Type B pancreatic cell (in vitro differentiated cells): ENCODE results near the gene FAM83F. TPM values are rescaled to one million over a fixed set of nuclear protein-coding genes. Genes with fewer than 3 reads are reported as not detected.

ENCODE experiments used
- DNase-seq: peaks from one replicate; pipeline ENCODE4 v3.0.0; 2021; ENCODE audit warnings: mixed read lengths; ENCODE audit not compliant: unreplicated experiment; ENCODE audit errors: extremely low spot score
- H3K27ac Mint-ChIP-seq: 2 replicates; pipeline ENCODE4 v1.8.0; 2021; ENCODE audit warnings: mild to moderate bottlenecking, mixed read lengths
- H3K27me3 Mint-ChIP-seq: 2 replicates; pipeline ENCODE4 v1.8.0; 2021; ENCODE audit warnings: mixed read lengths
- H3K36me3 Mint-ChIP-seq: 2 replicates; pipeline ENCODE4 v1.8.0; 2021; ENCODE audit warnings: mixed read lengths
- H3K4me1 Mint-ChIP-seq: one replicate; pipeline ENCODE4 v1.8.0; 2021; ENCODE audit warnings: mixed read lengths; ENCODE audit not compliant: unreplicated experiment
- H3K4me3 Mint-ChIP-seq: 2 replicates; pipeline ENCODE4 v1.8.0; 2021; ENCODE audit warnings: mild to moderate bottlenecking, mixed read lengths
- H3K9me3 Mint-ChIP-seq: 2 replicates; pipeline ENCODE4 v1.8.0; 2021; ENCODE audit warnings: mixed read lengths
- total RNA-seq: library from RNA; stranded (reverse); gene quantifications from 2 replicates; pipeline ENCODE4 v1.2.1, GENCODE V29; 2021; ENCODE audit warnings: low replicate concordance
- TF ChIP-seq, protein P1 (sequence below): fragments of 200-600 bp; sonication (generic); conservative IDR thresholded peaks from 2 replicates; pipeline ENCODE4 v1.5.0; 2021; ENCODE audit warnings: antibody characterized with exemption, mild to moderate bottlenecking

FAM83F gene
- total RNA-seq, 1 donor from 2014 or later, result 12.4 TPM

DNA sequence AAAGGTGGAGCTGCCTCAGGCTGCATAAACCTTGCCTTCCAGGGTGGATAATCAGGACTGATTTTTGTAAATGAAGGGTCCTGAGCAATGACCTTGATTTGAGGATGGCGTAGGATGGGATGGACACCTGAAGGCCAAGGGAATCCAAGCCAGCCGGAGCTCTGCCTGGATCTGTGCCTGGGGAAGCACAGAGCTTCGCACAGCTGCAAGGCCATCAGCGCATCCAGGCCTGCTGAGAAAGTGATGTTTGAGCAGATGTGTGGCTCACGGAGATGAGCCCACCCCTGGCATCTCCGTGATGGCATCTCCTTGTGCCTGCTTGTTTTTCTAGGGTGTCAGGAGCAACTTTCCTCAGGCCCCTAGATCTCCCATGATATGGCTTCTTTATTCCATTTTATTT lies 23.3 kb downstream of the FAM83F start:
- peaks cover 3% of the 10 kb centered on the region for H3K36me3 Mint-ChIP-seq
- no peak overlapping the region for H3K27ac Mint-ChIP-seq
- DNase-seq, result no peak
- no peaks in the 10 kb centered on the region for H3K9me3 Mint-ChIP-seq
- TF ChIP-seq, protein P1, sequence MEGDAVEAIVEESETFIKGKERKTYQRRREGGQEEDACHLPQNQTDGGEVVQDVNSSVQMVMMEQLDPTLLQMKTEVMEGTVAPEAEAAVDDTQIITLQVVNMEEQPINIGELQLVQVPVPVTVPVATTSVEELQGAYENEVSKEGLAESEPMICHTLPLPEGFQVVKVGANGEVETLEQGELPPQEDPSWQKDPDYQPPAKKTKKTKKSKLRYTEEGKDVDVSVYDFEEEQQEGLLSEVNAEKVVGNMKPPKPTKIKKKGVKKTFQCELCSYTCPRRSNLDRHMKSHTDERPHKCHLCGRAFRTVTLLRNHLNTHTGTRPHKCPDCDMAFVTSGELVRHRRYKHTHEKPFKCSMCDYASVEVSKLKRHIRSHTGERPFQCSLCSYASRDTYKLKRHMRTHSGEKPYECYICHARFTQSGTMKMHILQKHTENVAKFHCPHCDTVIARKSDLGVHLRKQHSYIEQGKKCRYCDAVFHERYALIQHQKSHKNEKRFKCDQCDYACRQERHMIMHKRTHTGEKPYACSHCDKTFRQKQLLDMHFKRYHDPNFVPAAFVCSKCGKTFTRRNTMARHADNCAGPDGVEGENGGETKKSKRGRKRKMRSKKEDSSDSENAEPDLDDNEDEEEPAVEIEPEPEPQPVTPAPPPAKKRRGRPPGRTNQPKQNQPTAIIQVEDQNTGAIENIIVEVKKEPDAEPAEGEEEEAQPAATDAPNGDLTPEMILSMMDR, result no peak
- H3K27me3 Mint-ChIP-seq, result peaks cover 3% of the 10 kb centered on the region
- no peak overlapping the region for H3K4me3 Mint-ChIP-seq
- H3K4me1 Mint-ChIP-seq, result peaks cover 11% of the 10 kb centered on the region

DNA sequence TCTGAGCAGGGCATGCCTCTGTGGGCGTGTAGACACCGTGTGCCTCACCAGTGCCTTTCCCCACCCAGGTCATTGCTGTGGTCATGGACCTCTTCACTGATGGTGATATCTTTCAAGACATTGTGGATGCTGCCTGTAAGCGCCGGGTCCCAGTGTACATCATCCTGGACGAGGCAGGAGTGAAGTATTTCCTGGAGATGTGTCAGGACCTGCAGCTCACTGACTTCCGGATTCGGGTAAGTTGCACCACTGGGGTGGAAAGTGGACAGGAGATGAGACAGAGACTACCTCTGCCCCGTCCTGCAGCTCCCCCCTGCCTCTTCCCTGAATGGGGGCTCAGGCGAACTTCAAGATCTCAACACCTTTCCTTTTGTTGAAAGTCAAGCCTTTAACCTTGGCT lies 24.3 kb downstream of the FAM83F start:
- H3K4me3 Mint-ChIP-seq, result no peak overlapping the region
- H3K27me3 Mint-ChIP-seq, result no peaks in the 10 kb centered on the region
- TF ChIP-seq, protein P1, result no peak
- H3K36me3 Mint-ChIP-seq, result no peaks in the 10 kb centered on the region
- H3K4me1 Mint-ChIP-seq, result peaks cover 11% of the 10 kb centered on the region
- H3K27ac Mint-ChIP-seq, result no peak overlapping the region
- DNase-seq, result no peak
- H3K9me3 Mint-ChIP-seq, result no peaks in the 10 kb centered on the region

DNA sequence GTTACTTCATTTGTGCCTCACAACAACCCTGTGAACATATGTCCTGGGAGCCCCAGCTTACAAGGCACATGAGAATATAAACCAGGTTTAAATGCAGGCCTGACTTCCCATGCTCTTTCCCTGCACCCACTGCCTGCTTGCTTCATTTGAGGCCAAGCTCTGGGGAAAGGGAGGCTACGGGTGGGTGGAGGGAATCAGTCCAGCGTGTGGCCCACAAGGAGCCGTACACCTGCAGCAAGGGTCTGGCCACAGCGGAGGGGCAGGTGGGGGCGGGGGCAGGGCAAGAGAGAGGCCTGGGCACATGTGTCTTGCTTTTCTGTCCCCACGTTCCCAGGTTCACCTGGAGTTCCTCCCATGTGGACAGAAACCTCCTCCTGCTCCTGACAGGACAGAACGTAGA lies 26.2 kb downstream of the FAM83F start:
- Mint-ChIP-seq H3K4me3 (no peak overlapping the region), H3K27me3 (no peaks in the 10 kb centered on the region), H3K9me3 (no peaks in the 10 kb centered on the region), H3K36me3 (no peaks in the 10 kb centered on the region), H3K4me1 (no peaks in the 10 kb centered on the region), H3K27ac (no peak overlapping the region)
- DNase-seq, result no peak
- TF ChIP-seq, protein P1, result no peak

DNA sequence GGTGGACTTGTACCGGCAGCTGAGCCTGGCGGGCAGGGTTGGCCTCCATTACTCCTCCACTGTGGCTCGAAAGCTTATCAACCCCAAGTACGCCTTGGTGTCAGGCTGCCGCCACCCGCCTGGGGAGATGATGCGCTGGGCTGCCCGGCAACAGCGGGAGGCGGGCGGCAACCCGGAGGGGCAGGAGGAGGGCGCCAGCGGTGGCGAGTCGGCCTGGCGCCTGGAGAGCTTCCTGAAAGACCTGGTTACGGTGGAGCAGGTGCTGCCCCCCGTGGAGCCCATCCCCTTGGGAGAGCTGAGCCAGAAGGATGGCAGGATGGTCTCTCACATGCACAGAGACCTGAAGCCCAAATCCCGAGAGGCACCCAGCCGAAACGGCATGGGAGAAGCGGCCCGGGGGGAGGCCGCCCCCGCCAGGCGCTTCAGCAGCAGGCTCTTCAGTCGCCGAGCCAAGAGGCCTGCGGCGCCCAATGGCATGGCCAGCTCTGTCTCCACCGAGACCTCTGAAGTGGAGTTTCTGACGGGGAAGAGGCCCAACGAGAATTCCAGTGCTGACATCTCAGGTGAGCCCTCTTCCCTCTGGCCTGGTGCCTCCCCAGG lies 26.7 kb downstream of the FAM83F start:
- H3K4me3 Mint-ChIP-seq, result no peak overlapping the region
- DNase-seq, result no peak
- no peaks in the 10 kb centered on the region for H3K9me3 Mint-ChIP-seq
- TF ChIP-seq, protein P1, result no peak
- no peaks in the 10 kb centered on the region for H3K27me3 Mint-ChIP-seq
- no peaks in the 10 kb centered on the region for H3K4me1 Mint-ChIP-seq
- H3K36me3 Mint-ChIP-seq, result no peaks in the 10 kb centered on the region
- no peak overlapping the region for H3K27ac Mint-ChIP-seq

DNA sequence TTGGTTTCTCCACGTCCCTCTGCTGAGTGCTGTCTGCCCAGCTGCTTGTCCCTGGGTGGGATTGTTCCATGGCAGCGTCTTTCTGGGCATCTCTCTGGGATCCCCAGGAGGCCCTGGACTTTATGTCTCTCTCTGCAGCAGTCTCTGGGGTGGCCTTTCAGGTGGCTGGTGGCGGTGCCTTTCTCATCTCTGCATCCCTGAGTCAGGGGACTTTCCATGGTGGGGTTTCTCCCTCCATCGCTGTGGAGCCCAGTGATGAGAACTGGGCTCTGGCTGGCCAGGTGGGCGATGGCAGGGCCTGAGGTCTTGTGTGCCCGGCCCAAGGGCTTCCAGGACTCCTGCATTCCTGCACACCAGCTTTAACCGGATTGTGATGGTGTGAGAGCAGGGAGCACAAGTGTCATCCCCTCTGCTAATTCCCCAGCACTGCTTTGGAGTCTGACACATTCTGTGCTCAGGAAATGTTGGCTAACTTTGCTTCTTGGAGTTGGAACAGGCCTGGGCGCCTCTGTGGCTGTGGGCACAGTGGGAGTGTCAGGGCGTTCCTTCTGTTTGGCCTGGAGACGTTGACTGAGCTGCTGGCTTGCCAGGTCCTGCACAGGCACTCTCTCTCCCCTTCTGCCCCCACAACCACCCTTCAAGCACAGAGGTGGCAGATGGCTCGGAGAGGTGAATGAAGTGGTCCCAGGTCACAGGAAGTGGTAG lies 27.9 kb downstream of the FAM83F start:
- H3K27me3 Mint-ChIP-seq, result no peaks in the 10 kb centered on the region
- H3K36me3 Mint-ChIP-seq, result no peaks in the 10 kb centered on the region
- no peak overlapping the region for H3K4me3 Mint-ChIP-seq
- H3K9me3 Mint-ChIP-seq, result no peaks in the 10 kb centered on the region
- H3K4me1 Mint-ChIP-seq, result no peaks in the 10 kb centered on the region
- TF ChIP-seq, protein P1, result no peak
- no peak for DNase-seq
- no peak overlapping the region for H3K27ac Mint-ChIP-seq
